Chondrocyte (in vitro differentiated cells): ENCODE data around the gene PRR5L. TPM values are rescaled to one million over a fixed set of nuclear protein-coding genes. Genes with fewer than 3 reads are reported as not detected.

ENCODE experiments used
- DNase-seq: peaks from one replicate; pipeline ENCODE4 v3.0.0; 2021; ENCODE audit warnings: mixed read lengths, low spot score
- H3K27ac Mint-ChIP-seq: one replicate; pipeline ENCODE4 v1.8.0; 2021; ENCODE audit warnings: mild to moderate bottlenecking, moderate library complexity, mixed read lengths; ENCODE audit not compliant: unreplicated experiment
- H3K27me3 Mint-ChIP-seq: 2 replicates; pipeline ENCODE4 v1.8.0; 2021; ENCODE audit warnings: low read depth, mixed read lengths
- H3K36me3 Mint-ChIP-seq: 2 replicates; pipeline ENCODE4 v1.8.0; 2021; ENCODE audit warnings: low read depth, mixed read lengths
- H3K4me1 Mint-ChIP-seq: 2 replicates; pipeline ENCODE4 v1.8.0; 2021; ENCODE audit warnings: low read depth, mild to moderate bottlenecking, mixed read lengths
- H3K4me3 Mint-ChIP-seq: one replicate; pipeline ENCODE4 v1.8.0; 2021; ENCODE audit warnings: mild to moderate bottlenecking, moderate library complexity, mixed read lengths; ENCODE audit not compliant: unreplicated experiment
- H3K9me3 Mint-ChIP-seq: 2 replicates; pipeline ENCODE4 v1.8.0; 2021; ENCODE audit warnings: low read depth, mixed read lengths
- CTCF ChIP-seq: fragments of 200-600 bp; sonication (generic); IDR thresholded peaks from 2 replicates; pipeline ENCODE4 v1.5.0; 2021; ENCODE audit warnings: antibody characterized with exemption, mild to moderate bottlenecking, moderate library complexity
- total RNA-seq: library from RNA; stranded (reverse); gene quantifications from 3 replicates; pipeline ENCODE4 v1.2.1, GENCODE V29; 2021

Gene PRR5L
- total RNA-seq, 1 donor from 2014 or later: 50.7 TPM

DNA sequence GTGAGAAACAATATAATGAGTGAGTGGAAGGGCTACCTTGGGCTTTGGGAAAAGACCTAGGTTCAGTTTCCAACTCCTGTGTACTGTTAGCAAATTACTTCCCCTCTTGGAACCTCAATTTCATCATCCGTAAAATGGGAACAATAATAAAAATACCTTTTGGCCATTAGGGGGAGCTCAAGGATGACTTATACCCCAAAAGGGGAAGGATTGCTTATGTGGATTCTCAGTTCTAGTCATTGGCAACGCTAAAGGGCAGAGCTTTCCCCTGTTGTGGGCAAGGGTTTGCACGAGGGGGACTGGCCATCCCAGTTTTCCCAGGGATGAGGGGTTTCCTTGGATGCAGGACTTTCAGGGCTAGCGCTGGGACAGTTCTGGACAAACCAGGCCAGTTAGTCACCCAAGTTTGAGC is 3.8 kb upstream of the PRR5L start:
- H3K27me3 Mint-ChIP-seq: no peaks in the 10 kb centered on the region
- no peaks in the 10 kb centered on the region for H3K36me3 Mint-ChIP-seq
- TF ChIP-seq CTCF: peak; percentile 87

GRCh38 chr11:36296884-36297543 is 926 bp downstream of the PRR5L start:
- Mint-ChIP-seq H3K27me3 (no peaks in the 10 kb centered on the region), H3K27ac (no peak overlapping the region), H3K4me3 (no peak overlapping the region), H3K9me3 (no peaks in the 10 kb centered on the region), H3K36me3 (no peaks in the 10 kb centered on the region), H3K4me1 (peaks cover 17% of the 10 kb centered on the region)
- DNase-seq: no peak
- TF ChIP-seq CTCF: no peak

More for the DNA sequence above, 3.8 kb upstream of the PRR5L start:
- Mint-ChIP-seq H3K4me1 (peaks cover 31% of the 10 kb centered on the region), H3K27ac (no peak overlapping the region), H3K4me3 (no peak overlapping the region), H3K9me3 (no peaks in the 10 kb centered on the region)
- no peak for DNase-seq

GRCh38 chr11:36300650-36301049 is 4.6 kb downstream of the PRR5L start:
- Mint-ChIP-seq H3K36me3 (no peaks in the 10 kb centered on the region), H3K4me1 (peaks cover 23% of the 10 kb centered on the region), H3K9me3 (no peaks in the 10 kb centered on the region)

GRCh38 chr11:36304351-36304750 is 8.3 kb downstream of the PRR5L start:
- H3K4me3 Mint-ChIP-seq: no peak overlapping the region
- peaks cover 29% of the 10 kb centered on the region for H3K4me1 Mint-ChIP-seq
- TF ChIP-seq CTCF: no peak
- no peaks in the 10 kb centered on the region for H3K9me3 Mint-ChIP-seq
- no peaks in the 10 kb centered on the region for H3K36me3 Mint-ChIP-seq
- no peak overlapping the region for H3K27ac Mint-ChIP-seq
- H3K27me3 Mint-ChIP-seq: no peaks in the 10 kb centered on the region
- no peak for DNase-seq

More at GRCh38 chr11:36300650-36301049, 4.6 kb downstream of the PRR5L start:
- Mint-ChIP-seq H3K27ac (peak overlapping the region; percentile 42), H3K27me3 (no peaks in the 10 kb centered on the region), H3K4me3 (no peak overlapping the region)
- no peak for TF ChIP-seq CTCF
- no peak for DNase-seq

- peaks cover 30% of the 10 kb centered on the region for H3K4me1 Mint-ChIP-seq
- no peak overlapping the region for H3K4me3 Mint-ChIP-seq
- no peak for DNase-seq
- H3K9me3 Mint-ChIP-seq: peaks cover under 1% of the 10 kb centered on the region
- no peaks in the 10 kb centered on the region for H3K27me3 Mint-ChIP-seq
- H3K27ac Mint-ChIP-seq: no peak overlapping the region
- TF ChIP-seq CTCF: no peak
- H3K36me3 Mint-ChIP-seq: no peaks in the 10 kb centered on the region
Measured at GRCh38 chr11:36305047-36305446, 9.0 kb downstream of the PRR5L start.
